HG02981 (cell line): Measurements from ENCODE around the gene PDGFC.
"Not testable (repeated sequence)": the region's sequence is repeated elsewhere in the genome, so short reads cannot be mapped to it uniquely, and the experiment has no call there.

Experiments used
- ATAC-seq: cut with Tn5 transposase; IDR thresholded peaks from one replicate; pipeline ENCODE4 v1.9.1; 2021; ENCODE audit warnings: mild to moderate bottlenecking, moderate library complexity; ENCODE audit not compliant: unreplicated experiment

PDGFC gene

DNA sequence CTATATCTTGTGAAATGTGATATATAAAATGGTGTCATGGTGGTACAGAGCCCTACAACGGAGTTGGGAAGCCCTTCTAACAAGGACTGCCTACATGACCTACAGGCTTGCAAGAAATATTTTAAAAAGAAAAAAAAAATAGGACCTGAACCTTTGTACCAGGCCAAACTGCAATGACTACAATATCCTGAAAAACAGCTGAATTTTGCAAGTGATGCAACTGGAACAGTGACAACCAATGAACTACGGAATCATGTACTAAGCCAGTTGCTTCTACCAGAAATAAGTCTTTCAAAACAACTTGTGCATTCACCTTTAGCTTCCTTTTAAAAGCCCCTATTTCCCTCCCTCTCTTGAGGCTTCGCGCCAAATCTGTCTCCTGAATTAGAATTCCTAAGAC, 58.4 kb downstream of the PDGFC start:
- ATAC-seq: no peak

- no peak for ATAC-seq
Measured at GRCh38 chr4:156909010-156909409, 62.6 kb downstream of the PDGFC start.

DNA sequence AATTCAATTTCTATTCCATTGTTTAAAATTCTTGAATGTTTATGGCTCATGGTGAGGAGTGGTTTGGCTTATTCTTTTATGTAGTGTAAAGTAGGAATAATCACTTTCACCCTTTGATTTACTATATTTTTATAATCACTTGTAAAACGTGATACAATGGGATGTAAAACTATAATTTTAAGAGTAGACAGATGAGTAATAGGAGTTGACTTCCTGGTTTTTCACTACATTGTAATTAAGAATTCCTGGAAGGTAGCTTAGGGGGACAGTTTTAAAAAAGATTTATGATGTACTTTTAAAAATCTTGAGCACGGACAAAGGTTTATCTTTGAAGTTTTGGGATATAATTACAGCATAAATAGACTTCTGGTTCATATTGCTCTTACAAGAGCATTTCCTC, 65.3 kb downstream of the PDGFC start:
- no peak for ATAC-seq

DNA sequence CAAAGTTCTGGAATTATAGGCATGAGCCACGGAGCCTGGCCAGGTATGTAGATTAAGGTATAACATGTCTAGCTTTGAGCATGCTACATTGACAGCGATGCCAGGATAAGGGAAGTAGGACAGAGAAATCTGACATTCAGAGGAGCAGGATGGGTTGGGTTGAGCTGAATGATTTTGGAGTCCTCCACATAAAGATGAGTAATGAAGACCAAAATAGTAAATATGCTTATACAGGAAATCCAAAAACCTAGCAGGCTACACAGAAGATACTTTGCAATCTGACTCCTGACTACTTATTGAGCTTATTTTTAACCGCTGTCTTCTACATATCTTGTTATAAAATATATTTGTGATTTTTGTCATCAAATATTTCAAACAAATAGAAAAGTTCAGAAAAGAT, 69.7 kb downstream of the PDGFC start:
- ATAC-seq: no peak

DNA sequence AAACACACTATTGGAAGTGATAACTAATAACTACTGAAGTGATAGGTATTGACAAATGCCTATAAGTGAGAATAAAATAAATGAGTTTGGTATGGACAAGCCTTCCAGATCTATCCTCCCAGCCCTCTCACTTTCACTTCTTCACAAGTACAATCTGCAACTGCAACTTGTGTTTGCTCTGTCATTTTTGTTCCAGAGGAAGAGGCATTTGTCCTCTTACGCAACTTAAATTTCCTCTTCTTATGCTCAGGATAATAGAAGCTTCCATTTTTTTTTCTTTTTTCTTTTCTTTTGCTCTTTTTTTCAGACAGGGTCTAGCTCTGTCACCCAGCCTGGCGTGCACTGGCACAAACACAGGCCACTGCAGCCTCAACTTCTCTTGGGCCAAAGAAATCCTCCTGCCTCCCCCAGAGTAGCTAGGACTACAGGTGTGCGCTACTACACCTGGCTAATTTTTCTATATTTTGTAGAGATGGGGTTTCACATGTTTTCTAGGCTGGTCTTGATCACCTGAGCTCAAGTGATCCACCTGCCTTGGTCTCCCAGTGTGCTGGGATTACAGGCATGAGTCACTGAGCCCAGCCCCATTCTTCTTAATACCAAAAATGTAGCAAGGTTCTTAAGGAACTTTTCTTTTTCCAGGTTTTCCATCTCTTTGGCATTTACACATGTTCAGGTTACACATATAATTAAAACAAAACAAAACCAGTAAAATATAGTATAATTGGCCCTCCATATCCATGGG, 73.1 kb downstream of the PDGFC start:
- no peak for ATAC-seq

DNA sequence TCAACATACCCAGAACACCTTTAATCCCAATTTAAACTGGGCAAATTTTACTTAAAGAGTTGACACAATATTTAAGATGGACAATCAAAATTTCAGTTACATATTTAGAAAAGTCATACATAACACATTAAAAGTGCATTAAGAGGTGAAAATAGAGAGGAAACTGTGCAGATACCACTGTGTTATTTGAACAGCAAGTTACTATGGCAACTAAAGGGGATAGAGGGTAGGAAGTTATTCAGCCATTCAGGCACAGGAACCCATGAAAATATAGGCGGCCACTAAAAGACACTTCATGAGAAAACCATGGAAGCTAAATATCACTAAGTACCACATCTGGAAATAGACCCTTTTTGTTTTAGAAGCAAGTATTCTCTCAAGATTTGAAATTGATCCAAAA, 75.1 kb downstream of the PDGFC start:
- no peak for ATAC-seq

DNA sequence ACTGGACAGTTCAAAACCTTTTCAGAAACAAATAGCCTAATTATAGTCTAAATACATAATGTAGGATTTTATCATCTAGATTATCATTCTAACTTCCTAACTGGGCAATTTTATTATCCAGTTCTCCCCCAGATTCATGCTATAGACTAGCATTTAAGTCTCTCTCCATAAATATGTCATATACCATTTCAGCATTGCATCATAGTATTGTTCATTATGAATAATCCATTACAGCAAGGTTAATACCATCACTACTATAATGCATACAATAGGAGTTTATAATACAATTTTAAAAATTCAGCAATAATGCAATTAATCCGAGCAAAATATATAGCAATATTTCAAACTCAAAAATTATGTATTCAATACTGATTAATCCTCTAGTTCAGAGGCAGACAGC, 77.4 kb downstream of the PDGFC start:
- no peak for ATAC-seq

DNA sequence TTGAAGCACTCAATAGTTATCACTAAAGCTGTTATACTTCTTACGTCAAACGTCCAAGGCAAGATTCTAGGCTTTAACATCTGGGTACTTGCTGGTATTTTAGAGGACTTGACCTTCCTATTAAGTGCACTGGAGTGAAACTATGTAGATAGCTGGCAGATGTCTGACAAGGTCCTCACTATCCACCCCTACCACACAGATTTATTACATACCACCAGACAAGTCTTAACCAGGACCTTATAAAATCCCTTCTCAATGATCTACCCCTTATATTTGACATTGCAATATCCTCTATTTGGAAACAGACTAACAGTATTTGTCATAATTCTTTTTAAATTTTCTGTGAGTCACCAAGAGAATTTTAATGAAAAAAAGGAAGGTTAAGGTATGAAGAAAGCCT, 78.8 kb downstream of the PDGFC start:
- no peak for ATAC-seq

GRCh38 chr4:156889616-156890594, 81.7 kb downstream of the PDGFC start:
- ATAC-seq: no peak

- ATAC-seq: no peak
Measured at GRCh38 chr4:156888762-156889161, 82.8 kb downstream of the PDGFC start.

- ATAC-seq: no peak
Measured at GRCh38 chr4:156886481-156886880, 85.1 kb downstream of the PDGFC start.

- no peak for ATAC-seq
Measured at GRCh38 chr4:156885374-156885773, 86.2 kb downstream of the PDGFC start.

DNA sequence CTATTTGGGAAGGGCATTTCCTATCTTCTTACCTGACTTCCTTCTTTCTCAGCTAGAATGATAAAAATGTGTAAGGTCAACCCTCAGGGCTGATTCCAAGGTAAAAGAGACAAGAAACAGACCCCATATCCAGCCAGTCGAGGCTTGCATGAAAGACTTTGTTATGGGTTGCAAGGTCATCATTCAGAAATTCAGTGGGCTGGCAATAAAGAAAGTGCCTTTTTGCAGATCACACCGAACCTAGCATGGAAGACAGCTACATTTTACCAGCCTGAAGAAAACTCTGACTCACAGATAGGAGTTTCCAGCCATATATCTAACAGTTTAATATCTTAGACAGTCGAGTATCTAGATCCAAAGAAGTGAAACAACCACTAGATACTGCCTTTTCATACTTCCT, 87.4 kb downstream of the PDGFC start:
- ATAC-seq: no peak

DNA sequence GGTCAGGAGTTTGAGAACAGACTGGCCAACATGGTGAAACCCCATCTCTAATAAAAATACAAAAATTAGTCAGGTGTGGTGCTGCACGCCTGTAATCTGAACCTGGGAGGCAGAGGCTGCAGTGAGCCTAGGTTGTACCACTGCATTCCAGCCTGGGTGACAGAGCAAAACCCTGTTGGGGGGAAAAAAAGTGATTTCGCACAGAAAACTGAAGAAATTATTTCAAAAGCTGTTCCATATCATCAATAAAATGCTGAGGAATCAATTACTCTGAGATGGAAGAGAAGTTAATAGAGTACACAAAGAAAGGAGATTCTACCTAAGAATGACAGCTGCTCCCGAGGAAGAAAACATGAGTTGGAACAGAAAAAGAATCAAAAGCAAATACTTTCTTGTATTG, 95.9 kb downstream of the PDGFC start:
- ATAC-seq: no peak

DNA sequence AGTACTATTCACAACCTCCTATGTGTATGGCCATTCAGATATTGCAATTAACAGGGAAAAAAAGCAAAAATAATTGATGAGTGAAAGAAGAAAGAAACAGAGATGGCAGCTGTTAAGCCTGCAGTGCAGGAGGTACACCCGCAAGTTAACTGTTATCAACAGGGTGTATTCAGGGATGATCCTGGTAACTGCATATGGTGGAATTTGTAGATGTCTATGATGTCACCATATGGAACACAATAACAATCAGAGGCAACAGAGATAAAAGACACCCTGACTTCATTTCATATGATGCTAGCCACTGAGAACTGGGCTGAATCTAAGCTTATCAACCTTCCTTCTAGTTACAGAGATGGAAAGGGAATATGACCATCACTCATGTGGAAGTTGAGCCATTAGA, 96.5 kb downstream of the PDGFC start:
- no peak for ATAC-seq

- no peak for ATAC-seq
Measured at GRCh38 chr4:156873799-156874198, 97.8 kb downstream of the PDGFC start.

- no peak for ATAC-seq
Measured at GRCh38 chr4:156870861-156871260, 100.7 kb downstream of the PDGFC start.

GRCh38 chr4:156870131-156870530, 101.5 kb downstream of the PDGFC start:
- no peak for ATAC-seq

DNA sequence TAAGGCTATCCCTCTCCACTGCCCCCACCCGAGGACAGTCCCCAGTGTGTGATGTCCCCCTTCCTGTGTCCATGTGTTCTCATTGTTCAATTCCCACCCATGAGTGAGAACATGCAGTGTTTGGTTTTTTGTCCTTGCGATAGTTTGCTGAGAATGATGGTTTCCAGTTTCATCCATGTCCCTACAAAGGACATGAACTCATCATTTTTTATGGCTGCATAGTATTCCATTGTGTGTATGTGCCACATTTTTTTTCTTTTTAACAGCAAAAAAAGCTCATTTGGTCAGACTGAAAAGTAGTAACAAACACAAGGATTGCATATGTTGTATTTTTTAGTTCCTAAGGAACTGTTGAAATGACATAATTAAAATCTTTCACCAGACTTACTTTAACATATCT, 105.5 kb downstream of the PDGFC start:
- ATAC-seq: not testable (repeated sequence)

DNA sequence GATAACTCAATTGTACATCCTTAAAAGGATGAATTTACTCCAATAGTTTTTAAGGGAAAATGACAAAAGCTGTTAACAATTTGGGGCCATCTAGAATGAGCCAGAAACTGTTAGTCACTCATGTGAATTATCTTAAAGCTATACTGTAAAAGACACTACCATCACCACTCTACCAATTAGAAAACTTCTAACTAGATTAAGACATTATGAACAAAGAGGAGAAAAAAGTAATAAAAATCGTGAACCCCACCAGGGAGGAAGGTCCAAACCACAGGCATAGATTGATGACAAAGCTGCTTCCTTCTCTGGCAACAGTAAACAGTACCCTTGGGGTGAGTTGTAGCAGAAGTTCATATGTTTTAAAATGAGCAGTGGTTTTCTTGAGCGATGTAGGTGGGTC, 106.1 kb downstream of the PDGFC start:
- ATAC-seq: no peak

DNA sequence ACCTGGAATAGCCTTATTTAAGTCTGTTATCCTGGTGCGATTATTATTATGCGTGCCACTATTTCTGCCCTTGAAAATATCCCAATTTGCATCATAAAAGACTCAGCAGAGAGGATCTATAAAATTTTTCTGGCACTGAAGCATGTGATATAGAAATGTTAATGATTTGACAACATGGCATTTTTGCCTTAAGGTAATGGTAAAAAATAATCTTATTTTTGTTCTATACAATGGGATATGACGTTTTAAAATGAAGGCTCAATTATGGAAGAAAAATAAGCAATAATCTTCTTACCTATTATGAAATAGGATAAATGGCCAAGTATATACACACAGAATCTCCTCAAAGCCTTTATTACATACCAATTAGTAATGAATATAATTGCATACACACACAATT, 113.5 kb downstream of the PDGFC start:
- no peak for ATAC-seq

- ATAC-seq: no peak
Measured at GRCh38 chr4:156838761-156839160, 132.8 kb downstream of the PDGFC start.
